A549 treated with Mapracorat at 1 μM for 4 hours (cell line): ENCODE results near the gene DCTN5. TPM values are rescaled to one million over a fixed set of nuclear protein-coding genes. Genes with fewer than 3 reads are reported as not detected.

Experiments
- total RNA-seq: library from RNA; stranded (reverse); fragments of 200-300 nt; extraction: Qiagen RNA extraction; gene quantifications from 5 replicates; pipeline ENCODE4 v1.2.3, GENCODE V29; 2022

DCTN5 gene
- 62.7 to 75.1 TPM (median 72.2 TPM) in 5 replicates for total RNA-seq

GRCh38 chr16:23640931-23641765 is at the start of gene DCTN5, which contains the start of gene PALB2:
TSS of gene DCTN5 (plus strand) at chr16:23641466. CDS start at chr16:23641543, 77 bp downstream.
TSS of gene PALB2 (minus strand) at chr16:23641310. CDS start at chr16:23641157, 153 bp downstream.

GRCh38 chr16:23595951-23596720 is 45.1 kb upstream of the DCTN5 start, which contains the start of gene NDUFAB1:
TSS of gene NDUFAB1 (minus strand) at chr16:23596316. CDS start at chr16:23596290, 26 bp downstream.

GRCh38 chr16:23678430-23679273 is 37.4 kb downstream of the DCTN5 start, which contains the start of gene PLK1:
TSS of gene PLK1 (plus strand) at chr16:23678889. CDS start at chr16:23678933, 44 bp downstream.

GRCh38 chr16:23712976-23713375 is 71.7 kb downstream of the DCTN5 start, which contains the start of gene ERN2:
TSS of gene ERN2 (minus strand) at chr16:23713222. CDS start at chr16:23713187, 35 bp downstream.

Other genes with a start within 250 kb of the DCTN5 start
- 16.3 to 18.7 TPM (median 16.5 TPM) in 5 replicates for gene COG7, start 188.3 kb upstream of the DCTN5 start, total RNA-seq
- gene GGA2, start 131.0 kb upstream of the DCTN5 start, total RNA-seq, result 25.3 to 30.5 TPM (median 29.1 TPM) in 5 replicates
- gene EARS2, start 84.1 kb upstream of the DCTN5 start, total RNA-seq, result 25.5 to 33.8 TPM (median 30.7 TPM) in 5 replicates
- 35.8 to 50.7 TPM (median 47.3 TPM) in 5 replicates for gene UBFD1, start 83.7 kb upstream of the DCTN5 start, total RNA-seq
- gene NDUFAB1, start 45.1 kb upstream of the DCTN5 start, total RNA-seq, result 162 to 193 TPM (median 190 TPM) in 5 replicates
- gene PALB2, start 156 bp upstream of the DCTN5 start, total RNA-seq, result 10.1 to 12.4 TPM (median 11.7 TPM) in 5 replicates
- 153 to 166 TPM (median 160 TPM) in 5 replicates for gene PLK1, start 37.4 kb downstream of the DCTN5 start, total RNA-seq
- not detected in 5 replicates for gene ERN2, start 71.8 kb downstream of the DCTN5 start, total RNA-seq
- 0.08 TPM in 1 of 5 replicates, not detected in the others for gene CHP2, start 113.6 kb downstream of the DCTN5 start, total RNA-seq
- 0.07 to 0.38 TPM (median 0.18 TPM) in 5 replicates for gene PRKCB, start 194.5 kb downstream of the DCTN5 start, total RNA-seq